Esophagus muscularis mucosa (tissue), 4 donors: Measurements from ENCODE around the gene LGALS14. TPM values are rescaled to one million over a fixed set of nuclear protein-coding genes. Genes with fewer than 3 reads are reported as not detected.

Experiments
- DNase-seq: peaks from one replicate; pipeline ENCODE4 v3.0.0-alpha.2; 2017; ENCODE audit errors: extremely low spot score
- H3K27ac ChIP-seq, 4 donors: fragments of 200-600 bp; sonication (generic); replicated peaks in 1 of 4; 1 replicate in 3 of 4; 2 replicates in 1 of 4; pipeline ENCODE4 v1.5.1; 2016 to 2019; ENCODE audit warnings: mild to moderate bottlenecking in 1 of 4
- H3K27me3 ChIP-seq, 4 donors: fragments of 200-600 bp; sonication (generic); one replicate each; pipeline versions ENCODE4 v1.5.1 to v1.6.0; 2016 to 2019
- H3K36me3 ChIP-seq, 4 donors: fragments of 200-600 bp; sonication (generic); one replicate each; pipeline ENCODE4 v1.5.1; 2016 to 2019
- H3K4me1 ChIP-seq, 4 donors: fragments of 200-600 bp; sonication (generic); one replicate each; pipeline ENCODE4 v1.5.1; 2016 to 2019
- H3K4me3 ChIP-seq, 4 donors: fragments of 200-600 bp; sonication (generic); 1 replicate in 2 of 4; 2 replicates in 2 of 4; pipeline ENCODE4 v1.5.1; 2016 to 2019; ENCODE audit warnings: mild to moderate bottlenecking in 4 of 4, moderate library complexity in 1 of 4
- H3K9me3 ChIP-seq, 4 donors: fragments of 200-600 bp; sonication (generic); 1 replicate in 3 of 4; 2 replicates in 1 of 4; pipeline ENCODE4 v1.5.1; 2016 to 2019
- CTCF ChIP-seq, 3 experiments: fragments of 200-600 bp in 2 of 3; fragments of 450-650 bp in 1 of 3; sonication (generic) in 2 of 3; IDR thresholded peaks; one replicate each; pipeline ENCODE4 v1.5.1; 2017 to 2019; ENCODE audit warnings: antibody characterized with exemption in 3 of 3, mild to moderate bottlenecking in 2 of 3, moderate library complexity in 1 of 3
- EP300 ChIP-seq: sonication (generic); formaldehyde crosslinking; IDR thresholded peaks from one replicate; pipeline ENCODE4 v1.6.1; 2017; ENCODE audit warnings: antibody characterized with exemption
- POLR2A ChIP-seq: fragments of 450-650 bp; IDR thresholded peaks from one replicate; pipeline ENCODE4 v1.6.1; 2017; ENCODE audit warnings: antibody characterized with exemption, moderate library complexity, mild to moderate bottlenecking, low read depth
- POLR2AphosphoS5 ChIP-seq, 2 donors: sonication (generic); formaldehyde crosslinking; IDR thresholded peaks; one replicate each; pipeline ENCODE4 v1.6.1; 2017; ENCODE audit warnings: antibody characterized with exemption in 2 of 2
- WGBS: methylation state at CpG from one replicate; pipeline ENCODE4 v1.1.5; 2018; 5-methylcytosine and 5-hydroxymethylcytosine counted together
- intact Hi-C: fragments of 100-400 bp; cut with DNase I; formaldehyde crosslinking; loops from one replicate; pipeline ENCODE4 v1.15.1; 2023
- total RNA-seq, 4 donors: library from RNA; depleted of rRNA; stranded (reverse); fragments of >200 nt; gene quantifications; one replicate each; pipeline versions ENCODE4 v1.1.0 to v1.2.1, GENCODE V29; 2016

The LGALS14 gene
- total RNA-seq, 4 donors from 2014 or later: not detected

GRCh38 chr19:39692166-39692565, 12.1 kb upstream of the LGALS14 start:
- no peaks in the 10 kb centered on the region for H3K4me1 ChIP-seq
- no peak overlapping the region for H3K4me3 ChIP-seq
- H3K27ac ChIP-seq: no peak overlapping the region
- H3K36me3 ChIP-seq: no peaks in the 10 kb centered on the region
- DNase-seq: peak; percentile 85
- TF ChIP-seq POLR2AphosphoS5 (IDR thresholded peaks at IDR 0.05): no peak
- TF ChIP-seq POLR2A: no peak
- no peak for TF ChIP-seq CTCF (IDR thresholded peaks at IDR 0.05)
- TF ChIP-seq EP300: no peak
- WGBS: 70% methylated on average over 2 of the region's 3 CpGs
- peaks cover 0 to 10% (median 0%) of the 10 kb centered on the region in 4 donors for H3K27me3 ChIP-seq
- peaks cover 0 to 19% (median 15%) of the 10 kb centered on the region in 4 donors for H3K9me3 ChIP-seq
- intact Hi-C loops: no loop called here

DNA sequence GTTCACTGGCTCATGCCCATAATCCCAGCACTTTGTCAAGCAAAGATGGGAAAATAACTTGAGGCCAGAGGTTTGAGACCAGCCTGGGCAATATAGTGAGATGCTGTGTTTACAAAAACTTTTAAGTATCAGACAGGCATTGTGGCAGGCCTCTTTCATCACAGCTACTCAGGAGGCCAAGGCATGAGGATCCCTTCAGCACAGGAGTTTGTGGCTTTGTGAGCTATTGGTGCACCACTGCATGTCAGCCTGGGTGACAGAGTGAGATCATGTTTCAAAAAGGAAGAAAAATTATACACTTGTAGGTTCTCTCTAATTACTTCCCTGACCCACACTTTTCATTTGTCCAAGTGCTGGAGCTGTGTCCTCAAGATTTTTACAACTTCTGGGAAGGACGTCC, 11.5 kb upstream of the LGALS14 start:
- peaks cover 0 to 19% (median 15%) of the 10 kb centered on the region in 4 donors for H3K9me3 ChIP-seq
- WGBS: 44% methylated on average over 1 of the region's 1 CpG
- TF ChIP-seq POLR2A (no peak), POLR2AphosphoS5 (IDR thresholded peaks at IDR 0.05) (no peak), CTCF (IDR thresholded peaks at IDR 0.05) (no peak), EP300 (no peak)

DNA sequence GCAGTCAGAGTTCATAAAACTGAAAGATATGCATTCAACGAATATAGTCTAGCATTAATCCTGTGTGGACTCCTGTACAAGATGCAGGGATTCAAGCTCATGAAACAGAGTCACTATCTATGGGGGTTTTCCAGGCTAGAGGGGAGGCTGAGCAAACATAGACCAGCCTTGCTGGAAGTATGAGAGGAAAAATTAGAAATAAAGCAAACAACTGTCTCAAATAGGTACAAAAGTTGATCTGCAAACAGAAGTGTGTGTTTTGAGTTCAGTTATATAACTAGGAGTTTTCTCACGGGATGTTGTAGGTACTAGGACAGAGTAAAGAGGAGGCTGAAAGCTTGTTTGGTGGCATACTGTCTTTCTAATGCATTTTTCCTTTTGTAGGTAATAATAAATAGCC, 8.5 kb upstream of the LGALS14 start:
- DNase-seq: no peak
- Histone ChIP-seq H3K4me3 (no peak overlapping the region), H3K9me3 (no peaks in the 10 kb centered on the region), H3K36me3 (no peaks in the 10 kb centered on the region), H3K4me1 (no peaks in the 10 kb centered on the region), H3K27ac (no peak overlapping the region), H3K27me3 (peaks cover 0 to 24% (median 0%) of the 10 kb centered on the region in 4 donors)
- intact Hi-C loops: no loop called here
- no peak for TF ChIP-seq CTCF (IDR thresholded peaks at IDR 0.05)
- TF ChIP-seq EP300: no peak
- TF ChIP-seq POLR2AphosphoS5 (IDR thresholded peaks at IDR 0.05): no peak
- WGBS: 61% methylated on average over 2 of the region's 2 CpGs

More for the DNA sequence above, 11.5 kb upstream of the LGALS14 start:
- Histone ChIP-seq H3K4me3 (no peak overlapping the region), H3K4me1 (no peaks in the 10 kb centered on the region), H3K36me3 (no peaks in the 10 kb centered on the region), H3K27me3 (peaks cover 0 to 13% (median 0%) of the 10 kb centered on the region in 4 donors), H3K27ac (no peak overlapping the region)
- intact Hi-C loops: no loop called here
- peak; percentile 10 for DNase-seq

GRCh38 chr19:39696387-39696786, 7.9 kb upstream of the LGALS14 start:
- no peak for DNase-seq
- 75% methylated on average over 2 of the region's 2 CpGs for WGBS

More at GRCh38 chr19:39696387-39696786, 7.9 kb upstream of the LGALS14 start:
- H3K4me1 ChIP-seq: no peaks in the 10 kb centered on the region
- H3K27me3 ChIP-seq: peaks cover 0 to 30% (median 0%) of the 10 kb centered on the region in 4 donors
- H3K4me3 ChIP-seq: no peak overlapping the region
- H3K36me3 ChIP-seq: no peaks in the 10 kb centered on the region
- H3K27ac ChIP-seq: no peak overlapping the region
- H3K9me3 ChIP-seq: no peaks in the 10 kb centered on the region
- TF ChIP-seq EP300 (no peak), POLR2AphosphoS5 (IDR thresholded peaks at IDR 0.05) (no peak), CTCF (IDR thresholded peaks at IDR 0.05) (no peak), POLR2A (no peak)
- intact Hi-C loops: no loop called here
